ENCODE measurements around the gene RAPGEF5.

The RAPGEF5 gene, protein sequence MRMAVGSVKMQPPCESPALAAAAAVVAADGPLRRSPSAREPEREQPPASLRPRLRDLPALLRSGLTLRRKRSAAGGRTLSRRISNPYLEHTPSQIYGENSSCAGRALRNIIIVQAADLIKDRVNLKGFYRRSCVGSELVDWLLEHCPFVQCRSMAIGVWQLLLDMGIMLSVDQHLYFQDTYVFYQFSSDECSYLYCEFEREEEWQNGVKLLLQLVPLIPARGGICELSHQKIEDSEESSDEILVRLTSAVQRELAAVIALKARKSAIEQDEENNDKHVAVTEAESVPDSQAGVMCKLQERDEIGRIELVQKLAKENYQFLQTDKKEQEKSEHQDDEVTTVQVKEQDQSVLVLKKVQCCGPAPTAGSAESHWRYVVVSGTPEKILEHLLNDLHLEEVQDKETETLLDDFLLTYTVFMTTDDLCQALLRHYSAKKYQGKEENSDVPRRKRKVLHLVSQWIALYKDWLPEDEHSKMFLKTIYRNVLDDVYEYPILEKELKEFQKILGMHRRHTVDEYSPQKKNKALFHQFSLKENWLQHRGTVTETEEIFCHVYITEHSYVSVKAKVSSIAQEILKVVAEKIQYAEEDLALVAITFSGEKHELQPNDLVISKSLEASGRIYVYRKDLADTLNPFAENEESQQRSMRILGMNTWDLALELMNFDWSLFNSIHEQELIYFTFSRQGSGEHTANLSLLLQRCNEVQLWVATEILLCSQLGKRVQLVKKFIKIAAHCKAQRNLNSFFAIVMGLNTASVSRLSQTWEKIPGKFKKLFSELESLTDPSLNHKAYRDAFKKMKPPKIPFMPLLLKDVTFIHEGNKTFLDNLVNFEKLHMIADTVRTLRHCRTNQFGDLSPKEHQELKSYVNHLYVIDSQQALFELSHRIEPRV

DNA sequence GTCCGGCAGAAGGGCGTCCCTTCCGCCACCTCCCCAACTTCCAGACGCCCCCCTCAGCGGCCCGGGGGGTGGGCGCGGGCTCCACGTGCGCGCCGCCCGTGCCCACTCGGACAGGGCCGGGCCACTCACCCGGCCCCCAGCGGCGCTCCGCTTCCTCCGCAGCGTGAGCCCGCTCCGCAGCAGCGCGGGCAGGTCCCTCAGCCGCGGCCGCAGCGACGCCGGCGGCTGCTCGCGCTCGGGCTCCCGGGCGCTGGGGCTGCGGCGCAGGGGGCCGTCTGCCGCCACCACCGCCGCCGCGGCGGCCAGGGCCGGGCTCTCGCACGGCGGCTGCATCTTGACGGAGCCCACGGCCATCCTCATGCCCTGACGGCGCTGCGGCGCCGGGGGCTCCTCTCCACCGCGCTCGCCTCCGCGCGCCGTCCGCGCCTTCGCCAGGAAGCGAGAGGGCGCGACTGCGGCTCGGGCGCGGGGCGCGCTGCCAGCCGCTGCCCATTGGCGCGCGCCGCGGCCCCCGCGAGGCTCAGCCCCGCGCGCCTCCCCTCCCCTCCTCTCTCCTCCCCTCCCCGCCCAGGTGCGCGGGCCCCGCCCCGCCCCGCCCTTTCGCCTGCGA lies at the start of gene RAPGEF5:
RAPGEF5 (minus strand) TSS at position 454 of the 610 bp plus-strand sequence; CDS start at position 360, 94 bp downstream.
- DNase-seq, result no peak

DNA sequence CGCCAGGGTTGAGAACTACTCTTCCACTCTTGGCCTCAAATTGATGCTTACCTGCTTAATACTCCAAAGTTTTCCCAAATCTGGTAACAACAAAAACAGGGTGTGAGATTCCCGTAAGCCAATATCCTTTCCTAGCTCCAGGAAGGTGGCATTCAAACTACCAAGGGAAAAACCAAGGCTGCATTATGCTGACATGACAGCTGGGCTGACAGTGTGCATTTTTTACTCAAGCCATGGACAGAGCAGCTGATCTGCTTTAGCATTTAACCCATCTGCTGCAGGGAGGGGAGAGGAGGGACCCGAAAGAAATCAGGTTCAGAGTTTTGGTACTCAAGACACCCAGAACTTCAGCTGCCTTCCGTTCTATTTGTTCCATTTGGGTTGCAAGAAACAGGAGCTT lies 49.8 kb upstream of the RAPGEF5 start:
- DNase-seq, result no peak

DNA sequence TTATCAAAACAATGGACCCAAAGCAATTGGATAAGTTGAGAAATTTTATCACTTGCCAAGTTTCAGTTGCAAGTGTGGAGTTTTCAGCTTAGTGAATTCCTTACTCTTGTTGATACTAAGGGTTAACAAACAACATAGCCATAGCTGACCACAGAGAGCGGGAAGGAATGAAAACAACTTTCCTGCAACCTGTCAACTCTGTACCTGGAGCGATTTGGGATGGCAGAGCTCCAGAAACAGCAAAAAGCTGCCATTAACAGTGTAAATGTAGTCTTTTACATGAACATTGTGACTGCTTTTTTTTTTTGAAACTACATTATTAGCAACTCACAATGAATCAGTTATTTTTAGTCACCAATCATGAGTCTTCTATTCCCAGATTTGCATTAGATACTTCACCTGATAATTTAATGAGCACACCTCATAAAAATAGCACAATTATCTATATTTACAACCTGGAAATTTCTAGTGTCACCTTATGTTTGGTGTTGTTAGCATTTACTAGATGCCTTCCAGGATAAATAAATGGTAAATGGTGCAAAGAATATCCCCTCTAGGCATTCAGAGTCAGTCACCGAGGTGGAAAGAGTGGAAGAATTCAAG lies 47.6 kb upstream of the RAPGEF5 start:
- DNase-seq, result peak; percentile 72

DNA sequence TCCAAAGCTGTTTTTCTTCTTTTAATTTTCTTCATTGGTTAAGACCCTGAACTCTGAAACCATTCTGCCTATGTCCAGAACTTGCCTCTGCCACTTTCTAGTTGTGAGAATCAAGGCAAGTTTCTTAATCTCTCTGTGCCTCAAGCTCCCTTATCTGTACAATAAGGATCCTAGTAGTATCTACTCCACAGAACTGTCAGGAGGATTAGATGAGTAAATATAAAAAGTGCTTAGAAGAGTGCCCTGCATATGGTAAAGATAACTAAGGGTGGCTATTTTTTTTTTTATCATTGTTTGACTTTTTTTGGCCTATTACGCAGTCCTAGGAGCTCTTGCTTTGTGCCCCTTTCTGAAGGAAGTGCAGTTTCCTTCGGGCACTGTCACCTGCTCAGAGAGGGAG lies 46.4 kb upstream of the RAPGEF5 start:
- DNase-seq, result no peak

DNA sequence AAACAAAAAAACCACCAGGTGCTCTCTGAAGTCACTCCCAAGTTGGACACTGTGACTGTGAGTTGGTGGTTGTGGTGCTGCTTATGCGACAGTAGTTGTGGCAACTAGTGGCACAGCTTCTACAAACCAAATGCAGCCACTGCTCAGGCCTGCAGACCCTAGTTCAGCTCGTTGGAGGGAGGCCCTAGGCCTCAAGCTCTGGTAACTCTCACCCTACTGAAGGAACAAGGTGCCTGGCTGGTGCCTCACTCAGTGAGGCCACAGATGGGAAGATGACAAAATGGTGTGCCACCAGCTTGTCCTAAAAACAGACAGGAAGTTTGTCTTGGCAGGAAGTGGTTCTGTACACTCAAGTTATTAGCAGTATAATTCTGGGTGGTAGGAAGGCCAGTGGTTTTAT lies 45.3 kb upstream of the RAPGEF5 start:
- DNase-seq, result no peak

DNA sequence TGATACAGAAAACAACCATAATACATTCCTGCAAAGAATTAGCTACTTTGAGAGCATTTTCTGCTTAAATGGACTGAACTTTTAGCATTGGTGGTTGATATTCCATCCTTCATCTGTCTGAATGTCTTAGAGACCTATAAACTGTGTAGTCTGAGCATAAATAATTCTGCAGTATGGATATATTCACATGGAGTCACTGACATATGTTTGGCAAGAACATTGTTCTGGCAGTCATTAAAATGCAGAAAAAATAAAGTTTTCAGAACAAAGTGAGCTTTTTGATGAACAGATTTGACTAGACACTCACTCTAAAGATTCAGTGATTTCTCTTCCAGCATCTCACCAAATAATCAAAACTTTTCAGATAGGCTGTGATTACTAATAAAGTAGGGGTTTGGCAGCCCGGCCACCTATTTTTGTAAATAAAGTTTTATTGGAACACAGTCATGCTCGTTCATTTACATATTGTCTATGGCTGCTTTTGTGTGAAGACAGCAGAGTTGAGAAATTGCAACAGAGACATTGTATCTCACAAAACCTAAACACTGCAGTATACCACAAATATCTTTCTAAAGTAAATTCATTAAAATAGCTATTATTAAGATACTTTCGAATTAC lies 44.1 kb upstream of the RAPGEF5 start:
- DNase-seq, result no peak

DNA sequence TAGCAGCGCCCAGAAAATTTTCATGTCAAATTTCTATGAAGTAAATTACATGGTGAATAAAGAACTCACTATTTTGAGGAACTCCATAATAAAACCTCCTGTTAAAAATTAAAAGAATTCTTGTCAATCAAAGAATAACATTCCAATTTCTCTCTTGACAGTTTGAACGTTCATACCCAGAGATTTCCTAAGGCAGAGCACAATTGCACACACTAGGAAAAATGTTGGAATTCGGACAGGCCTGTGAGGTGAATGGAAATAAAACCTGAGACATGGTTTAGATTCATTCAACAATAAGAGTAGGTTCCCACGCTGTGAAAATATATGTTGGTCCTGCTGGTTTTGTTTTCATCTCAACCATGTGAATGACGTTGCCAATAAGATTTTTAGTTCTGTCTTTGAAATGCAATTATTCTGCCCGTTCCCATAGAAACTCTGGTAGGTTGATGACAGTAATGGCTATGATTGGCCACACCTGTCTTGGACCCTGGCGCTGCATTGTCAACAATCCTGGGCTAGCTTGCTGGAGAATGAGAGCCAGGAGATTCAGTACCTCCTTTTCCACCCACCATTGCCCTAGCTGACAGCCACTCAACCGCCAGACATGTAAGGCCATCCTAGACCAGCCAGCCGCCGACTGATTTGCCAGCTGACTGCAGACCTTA lies 43.3 kb upstream of the RAPGEF5 start:
- DNase-seq, result no peak

DNA sequence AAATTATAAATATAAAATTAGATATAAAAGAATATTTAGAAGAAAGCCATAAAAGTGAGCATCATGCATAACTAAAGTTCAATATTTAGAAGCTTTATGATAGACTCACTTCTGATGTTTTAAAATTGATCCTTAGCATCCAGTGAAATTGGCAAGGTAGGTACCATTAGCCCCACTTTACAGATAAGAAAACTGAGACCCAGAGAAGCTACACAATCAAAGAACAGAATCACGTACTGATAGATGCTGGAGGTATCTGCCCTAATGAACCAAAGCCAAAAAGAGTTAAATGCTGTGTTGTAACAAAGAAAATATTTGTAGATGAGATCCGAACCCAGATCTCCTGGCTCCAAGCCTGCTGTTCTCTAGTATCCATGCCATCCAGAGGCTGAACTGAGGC lies 42.6 kb upstream of the RAPGEF5 start:
- DNase-seq, result no peak

DNA sequence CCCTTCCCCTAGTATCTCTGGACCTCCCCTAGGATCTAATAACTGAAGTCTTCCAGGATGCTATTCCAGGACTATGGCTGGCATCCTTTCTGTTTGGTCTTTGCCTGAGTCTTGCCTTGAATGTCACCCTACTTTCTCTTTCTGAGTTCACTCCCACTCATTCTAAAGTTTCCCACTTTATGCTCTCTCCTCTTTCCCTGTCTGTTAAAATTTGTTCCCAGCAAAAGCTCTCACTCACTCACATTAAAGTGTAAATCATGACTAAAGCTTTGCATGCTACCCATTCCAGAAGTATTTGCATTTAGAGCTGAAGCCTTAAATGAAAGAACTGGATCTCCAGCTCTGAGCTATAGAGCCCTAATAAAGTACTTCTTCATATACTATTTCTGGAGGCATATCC lies 42.1 kb upstream of the RAPGEF5 start:
- DNase-seq, result no peak

DNA sequence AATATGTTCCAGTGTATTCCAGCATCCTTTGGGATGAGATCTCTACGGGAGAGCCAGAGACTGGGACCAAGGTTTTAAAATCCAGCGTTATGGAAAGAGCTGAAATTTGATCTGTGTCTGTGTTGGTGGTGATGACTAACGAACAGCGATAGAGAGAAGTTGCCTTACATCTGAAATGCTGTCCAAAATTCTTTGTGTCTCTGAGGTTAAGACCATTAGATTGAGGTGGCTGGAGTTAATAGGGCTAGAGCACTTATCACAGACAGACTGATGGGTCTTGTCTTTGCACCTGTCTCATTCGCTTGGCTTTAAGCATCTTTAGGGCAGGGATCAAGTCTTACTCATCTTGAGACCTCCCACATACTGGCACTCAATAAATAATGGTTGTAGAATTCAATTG lies 41.0 kb upstream of the RAPGEF5 start:
- DNase-seq, result no peak

DNA sequence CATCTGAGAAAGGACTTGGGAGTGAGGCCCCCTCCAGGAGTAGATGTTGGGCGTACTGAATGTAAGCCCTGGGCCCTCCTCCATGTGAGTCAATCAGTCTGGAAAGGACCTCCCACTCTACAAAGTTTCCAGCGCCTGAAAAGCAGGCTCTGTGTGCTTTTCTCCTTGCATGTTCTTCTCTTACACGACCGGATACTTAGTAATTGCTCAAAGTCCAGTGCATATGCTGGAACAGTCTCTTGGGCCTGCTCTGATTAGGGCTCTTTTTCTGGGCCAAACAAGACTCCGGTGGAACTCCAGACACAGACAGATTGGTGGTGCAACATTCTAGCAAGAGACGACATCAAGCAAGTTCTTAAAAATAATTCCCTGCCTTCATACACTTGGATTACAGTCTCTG lies 38.3 kb upstream of the RAPGEF5 start:
- DNase-seq, result no peak

DNA sequence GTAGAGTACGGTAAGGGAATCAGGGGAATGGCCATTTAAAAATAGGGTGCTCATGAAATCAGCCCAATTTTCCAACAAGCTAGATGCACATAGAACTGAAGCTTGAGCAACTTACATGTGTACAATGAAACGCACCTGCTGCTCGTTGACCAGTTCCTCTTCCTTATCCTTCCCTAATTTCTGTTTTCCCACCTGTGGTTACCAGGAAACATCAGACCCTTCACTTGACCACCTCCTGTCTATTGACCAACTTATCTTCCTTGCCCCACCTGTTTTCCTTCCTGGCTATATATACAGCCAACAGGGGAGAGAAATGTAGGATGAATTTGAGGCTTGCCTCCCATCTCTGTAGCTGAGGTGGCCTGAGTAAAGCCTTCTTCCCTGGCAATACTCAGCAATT lies 37.8 kb upstream of the RAPGEF5 start:
- DNase-seq, result no peak

DNA sequence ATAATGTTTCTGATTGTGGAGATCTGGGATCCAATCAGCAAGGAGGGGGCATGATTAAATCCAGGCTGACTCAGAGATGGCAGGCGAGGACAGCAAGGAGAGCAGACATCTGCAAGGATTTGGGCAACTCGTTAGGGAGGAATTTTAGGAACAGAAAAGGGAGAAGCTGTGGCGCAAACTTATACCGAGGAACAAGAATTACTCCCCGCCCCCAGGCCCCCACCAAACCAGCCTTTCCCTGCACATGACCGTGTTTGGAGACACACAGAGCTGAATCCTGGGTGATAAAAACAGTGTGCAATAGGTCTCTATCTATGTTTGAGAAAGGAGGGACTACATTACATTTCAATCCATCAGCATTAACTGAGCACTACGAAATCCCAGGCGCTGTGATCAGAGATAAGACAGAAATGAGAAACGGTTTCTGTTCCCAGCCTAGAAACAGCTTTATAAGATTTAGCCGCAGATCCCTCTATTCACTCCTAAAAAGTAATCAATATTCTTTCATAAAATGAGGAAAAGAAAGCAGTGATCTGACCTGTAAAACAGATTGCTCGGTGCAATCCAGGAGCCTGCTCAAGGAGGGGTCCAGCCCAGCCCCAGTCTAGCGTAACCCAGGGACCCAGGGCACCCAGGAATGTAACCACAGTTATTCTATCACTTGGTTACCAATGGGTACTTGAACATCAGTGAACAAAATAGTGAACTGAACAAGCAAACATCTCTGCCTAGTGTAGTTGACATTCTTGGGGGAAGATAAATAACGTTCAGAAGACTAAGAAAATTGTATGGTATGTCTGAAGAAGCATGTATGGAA lies 37.2 kb upstream of the RAPGEF5 start:
- DNase-seq, result no peak

DNA sequence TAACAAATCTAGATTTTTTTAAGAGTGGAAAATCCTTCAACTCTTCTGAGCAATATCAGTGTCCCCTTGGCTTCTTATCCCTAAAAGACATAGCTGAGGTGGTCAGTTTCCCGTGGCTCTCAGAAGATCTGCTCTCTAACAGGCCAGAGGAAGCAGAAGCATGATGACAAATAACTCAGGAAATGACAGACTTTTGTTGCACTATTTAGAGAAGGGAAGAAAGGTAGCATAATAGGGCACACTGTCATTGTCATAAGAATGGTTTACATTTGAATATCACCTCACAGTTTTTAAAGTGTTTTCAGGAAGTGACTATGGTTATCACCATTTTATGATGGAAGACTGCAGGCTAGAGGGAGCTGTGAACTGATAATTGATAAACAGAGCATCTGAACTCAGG lies 33.6 kb upstream of the RAPGEF5 start:
- DNase-seq, result no peak

DNA sequence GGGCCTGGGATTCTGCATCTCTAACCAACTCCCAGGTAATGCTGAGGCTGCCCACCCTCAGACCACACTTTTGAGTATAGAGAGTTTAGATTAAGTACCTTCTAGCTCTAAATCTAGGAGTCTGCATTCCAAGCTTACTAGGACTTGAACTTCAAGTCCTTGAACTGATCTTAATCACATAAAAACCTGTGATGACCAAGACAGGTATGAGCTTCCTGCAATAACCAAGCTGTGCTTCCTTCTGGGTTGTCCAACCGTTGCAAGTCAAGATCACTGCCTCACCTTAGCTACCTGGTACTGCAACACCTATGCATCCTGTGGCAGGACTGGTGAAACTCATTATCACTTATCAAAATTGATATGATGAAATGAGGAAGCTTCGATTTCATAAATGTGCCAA lies 32.9 kb upstream of the RAPGEF5 start:
- no peak for DNase-seq

DNA sequence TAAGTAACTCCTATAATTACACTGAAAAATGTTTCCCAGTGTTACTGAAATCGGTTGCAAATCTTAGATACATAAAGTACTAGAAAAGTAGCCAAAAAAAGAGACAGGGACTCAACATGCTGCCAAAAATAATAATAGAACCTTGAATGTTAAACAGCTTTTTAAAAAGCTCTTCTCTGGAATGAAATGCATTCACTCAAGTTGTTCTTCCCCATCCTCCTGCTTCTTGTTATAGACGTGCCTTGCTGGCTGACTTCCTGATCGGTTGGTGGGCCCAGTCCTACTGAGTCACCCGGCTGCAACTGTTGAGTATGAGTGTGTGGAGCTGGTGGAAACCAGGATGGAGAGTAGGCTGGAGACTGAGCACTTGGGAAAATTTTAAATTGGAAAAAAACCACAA lies 30.6 kb upstream of the RAPGEF5 start:
- no peak for DNase-seq

DNA sequence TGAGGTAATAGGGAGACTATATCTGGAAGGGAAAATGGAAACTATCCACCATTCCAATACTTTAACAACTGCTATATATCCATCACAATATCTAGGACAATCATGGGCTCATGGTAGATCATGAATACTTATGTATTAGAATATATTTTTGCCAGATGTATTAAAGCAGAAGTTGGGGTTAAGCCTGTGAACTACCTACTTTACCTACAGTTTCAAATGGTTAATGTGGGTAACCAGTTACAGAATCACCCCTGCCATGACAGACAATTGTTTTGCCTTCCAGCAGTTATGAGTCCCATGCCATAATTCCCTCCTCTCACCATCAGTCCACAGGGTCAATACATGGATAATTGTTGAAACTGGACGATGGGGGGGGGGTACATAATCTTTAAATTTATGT lies 29.9 kb upstream of the RAPGEF5 start:
- DNase-seq, result no peak

DNA sequence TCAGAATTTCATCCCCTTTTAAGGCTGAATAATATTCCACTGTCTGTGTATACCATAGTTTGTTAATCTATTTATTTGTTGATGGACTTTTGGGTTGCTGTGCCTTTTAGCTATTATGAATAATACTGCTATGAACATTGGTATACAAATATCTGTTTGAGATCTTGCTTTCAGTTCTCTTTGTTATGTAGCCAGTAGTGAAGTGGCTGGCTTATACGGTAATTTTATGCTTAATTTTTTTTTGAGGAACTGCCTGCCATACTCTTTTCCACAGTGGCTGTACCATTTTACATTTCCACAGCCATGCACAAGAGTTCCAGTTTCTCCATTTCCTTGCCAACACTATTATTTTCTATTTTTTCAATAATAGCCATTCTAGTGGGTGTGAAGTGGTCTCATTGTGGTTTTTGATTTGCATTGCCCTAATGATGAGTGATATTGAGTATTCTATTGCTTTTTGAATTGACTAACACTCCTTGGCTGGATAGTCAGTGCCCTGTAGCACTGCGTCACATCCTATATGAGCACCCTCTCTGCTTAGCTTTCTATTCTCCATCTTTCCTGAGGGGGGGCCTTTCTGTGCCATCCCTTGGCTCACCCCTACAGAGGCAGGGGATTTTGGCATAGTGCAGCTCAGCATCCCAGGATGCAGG lies 29.4 kb upstream of the RAPGEF5 start:
- DNase-seq, result no peak

DNA sequence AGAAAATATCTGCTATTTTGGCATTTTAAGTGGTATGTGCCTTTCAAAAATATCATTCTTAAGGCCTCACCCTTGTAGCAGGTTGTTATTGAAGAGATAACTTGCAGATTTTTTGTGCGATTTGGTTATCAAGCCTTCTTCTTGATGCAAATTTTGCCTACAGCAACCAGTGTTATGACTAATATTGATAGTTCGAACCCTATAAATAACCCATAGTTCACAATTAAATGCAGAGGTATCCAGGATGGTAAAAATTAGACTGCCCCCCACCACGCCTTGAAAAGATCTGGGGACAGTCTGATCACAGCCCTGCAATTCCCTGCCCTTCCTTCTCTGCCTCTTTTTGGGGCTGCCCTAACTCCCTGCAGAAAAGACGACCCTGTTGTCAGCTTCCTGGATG lies 28.4 kb upstream of the RAPGEF5 start:
- no peak for DNase-seq

DNA sequence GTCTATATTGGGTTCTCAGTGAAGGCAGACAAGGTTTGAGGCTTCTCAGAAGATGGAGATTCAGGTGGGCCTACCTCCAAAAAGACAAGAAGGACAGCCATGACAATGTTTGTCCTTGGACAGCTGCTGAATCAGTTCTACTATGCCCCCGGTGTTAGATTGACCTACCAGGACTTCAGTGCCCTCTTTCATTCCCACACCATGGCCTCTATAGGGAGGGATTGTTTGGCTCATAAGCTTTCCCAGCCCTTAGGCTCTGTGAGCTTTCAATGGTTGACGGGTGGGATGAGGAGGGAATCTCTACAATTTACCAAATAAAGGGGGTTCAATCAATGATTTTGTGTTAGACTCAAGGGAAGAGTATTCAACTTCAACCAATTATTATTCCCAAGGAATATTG lies 23.4 kb upstream of the RAPGEF5 start:
- DNase-seq, result no peak
